HG03135 (cell line): ENCODE data around the gene FOXM1.
A peak's percentile ranks its signal among the peaks of the same experiment; 100 is the strongest.

Source experiments
- ATAC-seq: cut with Tn5 transposase; IDR thresholded peaks from one replicate; pipeline ENCODE4 v1.9.1; 2021; ENCODE audit warnings: mild to moderate bottlenecking, moderate library complexity; ENCODE audit not compliant: unreplicated experiment

FOXM1 gene, protein sequence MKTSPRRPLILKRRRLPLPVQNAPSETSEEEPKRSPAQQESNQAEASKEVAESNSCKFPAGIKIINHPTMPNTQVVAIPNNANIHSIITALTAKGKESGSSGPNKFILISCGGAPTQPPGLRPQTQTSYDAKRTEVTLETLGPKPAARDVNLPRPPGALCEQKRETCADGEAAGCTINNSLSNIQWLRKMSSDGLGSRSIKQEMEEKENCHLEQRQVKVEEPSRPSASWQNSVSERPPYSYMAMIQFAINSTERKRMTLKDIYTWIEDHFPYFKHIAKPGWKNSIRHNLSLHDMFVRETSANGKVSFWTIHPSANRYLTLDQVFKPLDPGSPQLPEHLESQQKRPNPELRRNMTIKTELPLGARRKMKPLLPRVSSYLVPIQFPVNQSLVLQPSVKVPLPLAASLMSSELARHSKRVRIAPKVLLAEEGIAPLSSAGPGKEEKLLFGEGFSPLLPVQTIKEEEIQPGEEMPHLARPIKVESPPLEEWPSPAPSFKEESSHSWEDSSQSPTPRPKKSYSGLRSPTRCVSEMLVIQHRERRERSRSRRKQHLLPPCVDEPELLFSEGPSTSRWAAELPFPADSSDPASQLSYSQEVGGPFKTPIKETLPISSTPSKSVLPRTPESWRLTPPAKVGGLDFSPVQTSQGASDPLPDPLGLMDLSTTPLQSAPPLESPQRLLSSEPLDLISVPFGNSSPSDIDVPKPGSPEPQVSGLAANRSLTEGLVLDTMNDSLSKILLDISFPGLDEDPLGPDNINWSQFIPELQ

DNA sequence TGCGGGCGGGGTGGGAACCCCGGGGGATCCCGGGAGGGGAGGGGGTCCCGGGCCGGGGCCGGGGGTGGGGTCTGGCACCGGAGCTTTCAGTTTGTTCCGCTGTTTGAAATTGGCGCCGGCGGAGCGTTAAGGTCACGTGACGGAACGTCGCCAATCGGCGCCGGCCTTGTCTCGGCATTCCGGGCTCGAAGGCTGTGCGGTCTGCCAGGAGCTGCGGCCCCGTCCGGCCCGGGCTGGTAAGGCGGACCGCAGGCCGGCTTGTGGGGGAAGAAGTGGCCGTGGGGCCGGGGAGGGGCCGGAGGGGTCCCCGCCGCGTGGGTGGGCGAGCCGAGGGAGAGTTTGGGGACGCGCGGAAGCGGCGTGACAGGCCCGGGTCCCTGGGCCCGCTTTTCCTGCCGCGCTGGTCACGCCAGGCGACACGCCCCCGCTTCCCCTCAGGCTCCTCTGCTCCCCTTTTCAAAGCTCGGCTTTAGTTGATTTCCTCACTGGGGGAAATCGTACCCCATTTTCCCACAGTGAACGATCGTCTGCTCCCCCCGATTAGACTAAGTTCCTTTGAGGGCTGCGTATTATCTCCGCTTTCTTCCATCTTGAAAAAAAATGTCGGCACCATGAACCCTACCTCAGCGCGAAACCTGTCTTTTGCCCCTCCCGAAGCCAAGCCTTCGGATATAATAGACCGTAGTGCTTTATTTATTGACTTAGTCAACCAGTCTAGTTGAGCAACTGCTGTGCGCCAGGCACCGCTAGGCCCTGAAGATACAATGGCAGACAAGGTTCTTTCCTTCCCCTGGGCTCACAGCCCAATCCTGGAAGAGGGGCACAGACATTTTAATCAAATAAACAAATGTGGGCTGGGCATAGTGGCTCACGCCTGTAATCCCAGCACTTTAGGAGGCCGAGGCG, at the start of gene FOXM1, which contains the start of gene RHNO1:
Gene FOXM1, minus strand, starts transcription at position 128 of the 906 bp plus-strand sequence. CDS start 2,696 bp downstream, outside the sequence.
Gene RHNO1, plus strand, starts transcription at position 177 of the 906 bp plus-strand sequence. CDS start 8,144 bp downstream, outside the sequence.
- ATAC-seq: peak; percentile 66

- ATAC-seq: no peak
These were observed 48.5 kb upstream of the FOXM1 start for GRCh38 chr12:2925322-2925995.

GRCh38 chr12:2924019-2924418, 47.0 kb upstream of the FOXM1 start:
- no peak for ATAC-seq

DNA sequence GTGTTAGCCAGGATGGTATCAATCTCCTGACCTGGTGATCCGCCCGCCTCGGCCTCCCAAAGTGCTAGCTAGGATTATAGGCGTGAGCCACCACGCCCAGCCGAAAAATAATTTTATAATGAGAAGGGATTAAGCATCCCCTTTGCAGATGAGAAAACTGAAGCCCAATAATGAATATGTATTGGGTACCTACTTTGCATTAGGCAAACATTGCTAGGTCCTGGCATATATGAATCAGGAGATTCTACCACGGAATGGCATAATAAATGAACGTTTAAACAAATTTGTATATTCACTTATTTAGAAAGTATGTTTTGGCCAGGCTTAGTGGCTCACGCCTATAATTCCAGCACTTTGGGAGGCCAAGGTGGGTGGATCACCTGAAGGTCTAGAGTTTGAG, 46.1 kb upstream of the FOXM1 start:
- ATAC-seq: no peak

DNA sequence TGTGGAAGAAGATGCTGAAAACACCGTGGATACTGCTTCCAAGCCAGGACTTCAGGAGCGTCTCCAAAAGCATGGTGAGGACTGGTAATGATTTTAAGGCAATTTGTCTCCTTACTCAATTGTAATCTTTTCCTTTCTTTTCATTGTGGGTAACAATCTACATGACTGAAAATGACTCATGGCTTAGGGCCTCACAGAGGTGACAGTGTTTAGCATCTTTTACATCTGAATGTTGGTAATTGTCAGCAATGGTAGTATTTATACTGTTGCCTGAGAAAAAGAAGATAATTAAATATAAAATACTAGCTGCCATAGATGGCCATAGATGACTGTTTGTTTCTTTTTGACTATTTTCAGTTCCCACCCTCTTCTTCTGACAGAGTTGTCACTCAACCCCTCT, 45.4 kb upstream of the FOXM1 start:
- no peak for ATAC-seq

GRCh38 chr12:2919249-2919648, 42.3 kb upstream of the FOXM1 start:
- no peak for ATAC-seq

DNA sequence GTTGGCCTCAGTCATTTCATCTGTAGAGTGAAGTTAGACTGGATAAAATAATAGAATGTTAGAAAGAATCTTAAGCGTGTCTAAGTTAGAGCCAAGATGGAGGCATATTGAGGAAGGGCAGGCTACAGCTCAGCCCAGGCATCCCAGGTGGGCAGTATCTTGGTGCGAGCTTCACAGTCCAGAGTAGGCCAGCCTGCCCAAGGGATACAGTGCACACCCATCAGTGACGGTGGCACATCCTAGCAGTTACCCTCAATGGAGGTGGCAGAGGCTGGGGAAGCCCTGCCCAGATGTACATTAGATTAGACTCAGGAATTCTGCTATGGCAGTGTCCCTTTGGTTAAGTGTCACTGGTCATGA, 35.2 kb upstream of the FOXM1 start:
- no peak for ATAC-seq

DNA sequence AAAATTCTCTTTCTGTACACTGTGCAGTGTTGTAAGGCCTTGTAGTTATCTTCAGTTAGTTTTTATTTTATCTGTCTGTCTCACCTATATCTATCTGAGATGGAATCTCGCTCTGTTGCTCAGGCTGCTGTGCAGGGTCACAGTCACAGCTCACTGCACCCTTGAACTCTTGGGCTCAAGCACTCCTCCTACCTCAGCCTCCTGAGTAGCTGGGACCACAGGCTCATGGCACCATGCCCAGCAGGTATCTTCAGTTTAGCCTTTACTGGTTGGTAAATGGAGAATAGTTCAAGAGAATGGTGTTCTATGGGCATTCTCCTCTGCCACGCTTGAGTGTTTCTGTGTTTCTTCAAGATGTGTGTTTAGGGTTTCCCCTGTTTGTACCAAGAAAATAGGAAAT, 27.3 kb upstream of the FOXM1 start:
- ATAC-seq: no peak

DNA sequence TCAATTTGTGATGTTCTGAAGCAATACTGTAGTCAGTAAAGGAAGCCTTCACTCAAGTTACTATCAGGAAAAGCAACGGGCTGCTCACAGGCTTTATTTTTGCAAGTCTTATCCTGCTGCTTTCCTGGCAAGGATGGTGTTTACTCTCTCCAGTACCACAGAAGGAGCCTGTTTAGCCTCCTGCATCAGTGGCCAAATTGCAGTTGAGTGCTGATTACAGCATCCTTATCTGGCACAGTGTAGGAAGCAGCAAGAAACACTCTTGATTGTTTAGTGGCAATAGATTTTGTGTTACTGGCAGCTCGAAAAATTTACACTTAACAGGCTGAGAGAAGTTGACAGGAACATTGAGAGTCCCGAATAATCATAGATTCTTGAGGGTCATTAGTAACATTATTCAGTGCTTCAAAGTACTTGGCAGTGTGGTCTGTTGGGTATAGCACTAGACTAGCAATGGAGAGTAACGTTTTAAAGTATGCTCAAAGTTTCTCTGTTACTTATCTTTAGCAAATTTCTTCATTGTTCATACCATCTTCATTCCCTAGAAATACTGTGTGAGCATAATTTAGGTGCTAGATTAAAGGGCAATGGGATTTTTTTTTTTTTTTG, 25.4 kb upstream of the FOXM1 start:
- no peak for ATAC-seq

GRCh38 chr12:2900642-2901041, 23.7 kb upstream of the FOXM1 start:
- ATAC-seq: no peak

DNA sequence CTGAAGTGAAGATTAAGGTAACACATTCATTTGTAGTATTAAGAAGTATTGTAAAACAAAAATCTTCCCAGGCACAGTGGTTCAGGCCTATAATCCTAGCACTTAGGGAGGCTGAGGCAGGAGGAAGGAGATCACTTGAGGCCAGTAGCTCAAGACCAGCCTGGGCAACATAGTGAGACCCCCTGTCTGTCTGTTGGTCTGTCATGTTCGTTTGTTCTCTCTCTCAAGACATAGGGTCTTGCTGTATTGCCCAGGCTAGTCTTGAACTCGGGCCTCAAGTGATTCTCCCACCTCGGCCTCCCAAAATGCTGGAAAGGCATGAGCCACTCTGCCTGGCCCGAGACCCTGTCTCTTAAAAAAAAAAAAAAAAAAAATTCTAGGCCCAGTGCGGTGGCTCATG, 20.4 kb upstream of the FOXM1 start:
- no peak for ATAC-seq

GRCh38 chr12:2895511-2895910, 18.5 kb upstream of the FOXM1 start:
- no peak for ATAC-seq

DNA sequence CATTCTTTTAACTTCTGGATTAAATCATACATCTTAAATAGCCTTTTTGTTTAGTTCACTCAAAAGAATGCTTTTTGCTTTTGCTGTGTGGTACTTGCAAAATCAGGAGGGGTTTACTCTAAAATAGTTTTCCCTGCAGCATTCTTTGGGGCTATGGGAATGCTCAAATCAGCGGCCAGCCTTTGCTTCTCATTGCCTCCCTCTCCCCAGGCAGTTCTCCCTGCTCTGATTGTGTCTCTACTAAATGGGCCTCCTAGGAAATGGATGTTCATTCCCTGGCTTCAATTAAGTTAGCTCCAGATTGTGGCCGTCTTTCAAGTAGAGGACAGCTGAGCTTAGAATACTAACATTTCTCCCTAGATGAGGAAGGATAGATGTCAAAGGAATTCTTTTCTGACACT, 18.1 kb upstream of the FOXM1 start:
- ATAC-seq: no peak

- ATAC-seq: no peak
These were observed 16.0 kb upstream of the FOXM1 start for GRCh38 chr12:2893007-2893406.

- no peak for ATAC-seq
These were observed 15.3 kb upstream of the FOXM1 start for GRCh38 chr12:2892246-2892645.

GRCh38 chr12:2891240-2892053, 14.5 kb upstream of the FOXM1 start:
- ATAC-seq: peak; percentile 10

DNA sequence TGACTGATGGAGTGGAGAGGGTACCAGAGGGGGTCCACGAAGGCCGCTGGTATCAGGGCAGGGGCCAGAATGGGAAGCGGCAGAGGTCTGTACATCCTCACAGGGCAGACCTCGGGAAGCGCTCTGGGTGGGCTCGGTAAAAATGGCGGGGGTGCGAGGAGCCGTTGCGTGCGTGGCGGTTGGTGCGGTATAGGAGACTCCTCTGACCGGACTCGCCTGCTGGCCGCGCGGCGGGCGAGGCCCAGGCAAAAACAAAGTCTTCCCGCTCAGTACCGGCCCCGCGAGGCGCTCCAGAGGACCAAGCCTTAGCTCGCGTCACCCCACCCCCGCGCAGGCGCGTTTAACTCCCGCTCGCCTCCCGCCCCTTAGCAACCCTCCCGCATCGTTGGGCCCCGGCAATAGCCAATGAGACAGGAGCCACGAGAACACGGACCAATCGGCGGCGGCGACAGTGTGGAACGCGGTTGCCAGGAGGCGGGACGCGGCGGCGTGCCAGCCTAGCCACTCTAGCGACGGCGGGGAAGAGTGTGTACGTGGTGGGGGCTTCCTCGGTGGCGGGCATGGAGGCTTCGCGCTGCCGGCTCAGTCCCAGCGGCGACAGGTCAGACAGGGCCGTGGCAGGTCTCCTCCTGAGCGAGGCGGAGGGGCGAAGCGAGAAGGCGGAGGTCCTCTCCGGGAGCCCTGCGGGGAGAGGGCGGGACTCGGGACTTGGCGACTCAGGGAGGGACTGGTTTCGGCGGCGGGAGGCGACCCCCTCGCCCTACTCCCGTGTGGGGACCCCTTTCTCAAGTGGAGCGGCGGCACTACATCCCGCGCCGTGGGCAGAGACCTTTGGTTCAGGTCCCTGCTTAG, 13.6 kb upstream of the FOXM1 start, which contains the start of gene TULP3:
Gene TULP3, plus strand, starts transcription at position 504 of the 852 bp plus-strand sequence. Its CDS starts 57 bp downstream, at position 561.
- ATAC-seq: peak; percentile 99

DNA sequence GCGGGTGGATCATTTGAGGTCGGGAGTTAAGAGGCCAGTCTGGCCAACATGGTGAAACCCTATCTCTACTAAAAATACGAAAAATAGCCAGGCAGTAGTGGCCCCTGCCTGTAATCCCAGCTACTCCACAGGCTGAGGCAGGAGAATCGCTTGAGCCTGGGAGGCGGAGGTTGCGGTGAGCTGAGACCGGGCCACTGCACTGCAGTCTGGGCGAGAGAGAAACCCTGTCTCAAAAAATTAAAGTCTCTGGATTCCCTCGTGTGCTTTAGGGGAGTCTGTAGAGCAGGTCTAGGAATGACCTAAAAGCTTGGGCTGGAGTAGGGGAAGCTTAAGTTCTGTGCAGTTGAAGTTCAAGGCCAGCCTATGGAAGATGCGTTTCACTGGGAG, 13.0 kb upstream of the FOXM1 start:
- no peak for ATAC-seq
